H9 (cell line): ENCODE measurements around the gene DCAF15. TPM values are rescaled to one million over a fixed set of nuclear protein-coding genes. Genes with fewer than 3 reads are reported as not detected.

ENCODE experiments used
- DNase-seq: peaks from one replicate; pipeline ENCODE4 v3.0.0-alpha.2; 2017
- H2AFZ ChIP-seq: one replicate; pipeline ENCODE4 v1.6.1; 2013; ENCODE audit warnings: mild to moderate bottlenecking, low read length, control low read depth, moderate library complexity
- H2AK5ac ChIP-seq: 2 replicates; pipeline ENCODE4 v1.6.1; 2013; ENCODE audit warnings: low read length, control low read depth, mixed read lengths; ENCODE audit not compliant: insufficient read length
- H2BK120ac ChIP-seq: one replicate; pipeline ENCODE4 v1.6.1; 2013; ENCODE audit warnings: low read depth, mild to moderate bottlenecking, low read length, control low read depth, inconsistent platforms; ENCODE audit not compliant: poor library complexity, severe bottlenecking
- H2BK12ac ChIP-seq: 2 replicates; pipeline ENCODE4 v1.6.1; 2013; ENCODE audit warnings: low read length, control low read depth, mixed read lengths, low read depth; ENCODE audit not compliant: insufficient read length
- H2BK15ac ChIP-seq: 2 replicates; pipeline ENCODE4 v1.6.1; 2013; ENCODE audit warnings: low read depth, low read length, control low read depth
- H2BK20ac ChIP-seq: one replicate; pipeline ENCODE4 v1.6.1; 2013; ENCODE audit warnings: low read depth, mild to moderate bottlenecking, low read length, control low read depth, inconsistent platforms; ENCODE audit not compliant: poor library complexity, severe bottlenecking
- H2BK5ac ChIP-seq: 2 replicates; pipeline ENCODE4 v1.6.1; 2013; ENCODE audit warnings: low read length, control low read depth, mixed read lengths; ENCODE audit not compliant: insufficient read length
- H3K14ac ChIP-seq: 2 replicates; pipeline ENCODE4 v1.6.1; 2013; ENCODE audit warnings: low read length, control low read depth; ENCODE audit not compliant: insufficient read depth
- H3K18ac ChIP-seq: 2 replicates; pipeline ENCODE4 v1.6.1; 2013; ENCODE audit warnings: low read depth, mild to moderate bottlenecking, mixed read lengths, low read length, control low read depth; ENCODE audit not compliant: insufficient read length
- H3K23ac ChIP-seq: 2 replicates; pipeline ENCODE4 v1.6.1; 2013; ENCODE audit warnings: low read length, control low read depth, mixed read lengths, low read depth; ENCODE audit not compliant: insufficient read length
- H3K23me2 ChIP-seq: 2 replicates; pipeline ENCODE4 v1.6.1; 2013; ENCODE audit warnings: low read depth, mild to moderate bottlenecking, mixed read lengths, low read length, control low read depth; ENCODE audit not compliant: insufficient read length, poor library complexity, severe bottlenecking
- H3K27ac ChIP-seq: 2 replicates; pipeline ENCODE4 v1.5.1; 2013; ENCODE audit warnings: low read length, control low read depth, mixed read lengths, low read depth; ENCODE audit not compliant: insufficient read length
- H3K27me3 ChIP-seq: 2 replicates; pipeline ENCODE4 v1.6.1; 2013; ENCODE audit warnings: low read length, control low read depth, inconsistent platforms; ENCODE audit not compliant: insufficient read depth
- H3K4ac ChIP-seq: 2 replicates; pipeline ENCODE4 v1.6.1; 2013; ENCODE audit warnings: low read depth, mild to moderate bottlenecking, control low read depth, inconsistent platforms, low read length, moderate library complexity
- H3K4me1 ChIP-seq: 2 replicates; pipeline ENCODE4 v1.6.1; 2013; ENCODE audit warnings: low read length, control low read depth, inconsistent platforms; ENCODE audit not compliant: insufficient read depth
- H3K4me2 ChIP-seq: 2 replicates; pipeline ENCODE4 v1.6.1; 2013; ENCODE audit warnings: low read length, control low read depth, mixed read lengths; ENCODE audit not compliant: insufficient read length, insufficient read depth
- H3K56ac ChIP-seq: 2 replicates; pipeline ENCODE4 v1.6.1; 2013; ENCODE audit warnings: low read depth, mild to moderate bottlenecking, mixed read lengths, low read length, control low read depth; ENCODE audit not compliant: insufficient read length
- H3K79me1 ChIP-seq: 2 replicates; pipeline ENCODE4 v1.6.1; 2013; ENCODE audit warnings: low read depth, mild to moderate bottlenecking, moderate library complexity, low read length, control low read depth, inconsistent platforms; ENCODE audit not compliant: insufficient read depth, poor library complexity, severe bottlenecking
- H3K79me2 ChIP-seq: 2 replicates; pipeline ENCODE4 v1.6.1; 2013; ENCODE audit warnings: low read length, control low read depth, inconsistent platforms; ENCODE audit not compliant: insufficient read depth
- H3K9ac ChIP-seq: 2 replicates; pipeline ENCODE4 v1.6.1; 2013; ENCODE audit warnings: low read length, control low read depth, mixed read lengths; ENCODE audit not compliant: insufficient read length; ENCODE audit errors: extremely low read depth
- H3K9me3 ChIP-seq: one replicate; pipeline ENCODE4 v1.6.1; 2013; ENCODE audit warnings: low read depth, low read length, inconsistent platforms; ENCODE audit not compliant: control insufficient read depth
- H3T11ph ChIP-seq: one replicate; pipeline ENCODE4 v1.6.1; 2013; ENCODE audit warnings: mild to moderate bottlenecking, low read length, control low read depth, inconsistent platforms
- H4K20me1 ChIP-seq: one replicate; pipeline ENCODE4 v1.6.1; 2013; ENCODE audit not compliant: control insufficient read depth, insufficient read length, insufficient read depth
- H4K5ac ChIP-seq: 2 replicates; pipeline ENCODE4 v1.6.1; 2013; ENCODE audit warnings: low read depth, mild to moderate bottlenecking, mixed read lengths, low read length, control low read depth; ENCODE audit not compliant: insufficient read length
- H4K8ac ChIP-seq: replicated peaks from 2 replicates; pipeline ENCODE4 v1.6.1; 2013; ENCODE audit warnings: low read length, control low read depth, mixed read lengths, low read depth; ENCODE audit not compliant: insufficient read length
- H4K91ac ChIP-seq: 2 replicates; pipeline ENCODE4 v1.6.1; 2013; ENCODE audit warnings: low read depth, mild to moderate bottlenecking, moderate library complexity, mixed read lengths, low read length, control low read depth; ENCODE audit not compliant: insufficient read length
- H3K27ac Mint-ChIP-seq, 3 experiments: 2 replicates in 2 of 3; 3 replicates in 1 of 3; pipeline ENCODE4 v1.8.0; 2020 to 2021; ENCODE audit warnings: mixed read lengths in 3 of 3, mild to moderate bottlenecking in 1 of 3, moderate library complexity in 1 of 3
- H3K27me3 Mint-ChIP-seq: 2 replicates; pipeline ENCODE4 v1.8.0; 2021; ENCODE audit warnings: low read depth, mild to moderate bottlenecking, moderate library complexity, mixed read lengths
- H3K36me3 Mint-ChIP-seq, 3 experiments: 2 replicates in 2 of 3; 3 replicates in 1 of 3; pipeline ENCODE4 v1.8.0; 2020 to 2021; ENCODE audit warnings: low read depth in 3 of 3, mixed read lengths in 3 of 3; ENCODE audit not compliant: insufficient read depth in 1 of 3
- H3K4me1 Mint-ChIP-seq, 2 experiments: 2 replicates each; pipeline ENCODE4 v1.8.0; 2020; ENCODE audit warnings: mixed read lengths in 2 of 2
- H3K4me3 Mint-ChIP-seq, 2 experiments: 2 replicates in 1 of 2; 3 replicates in 1 of 2; pipeline ENCODE4 v1.8.0; 2020 to 2021; ENCODE audit warnings: mild to moderate bottlenecking in 2 of 2, mixed read lengths in 2 of 2, moderate library complexity in 1 of 2
- H3K9me3 Mint-ChIP-seq, 2 experiments: 2 replicates in 1 of 2; 3 replicates in 1 of 2; pipeline ENCODE4 v1.8.0; 2020; ENCODE audit warnings: mild to moderate bottlenecking in 2 of 2, mixed read lengths in 2 of 2, moderate library complexity in 1 of 2
- CTCF ChIP-seq: fragments of 200-600 bp; sonication (generic); conservative IDR thresholded peaks from 3 replicates; pipeline ENCODE4 v1.8.0; 2021; ENCODE audit warnings: antibody characterized with exemption, mild to moderate bottlenecking
- WGBS: extraction: QIAGEN DNeasy Blood & Tissue Kit; methylation state at CpG from one replicate; pipeline ENCODE4 v1.1.7; 2013; ENCODE audit warnings: missing lambda C conversion rate, low lambda C conversion rate, mixed read lengths; ENCODE audit not compliant: insufficient read length; ENCODE audit errors: extremely low coverage; 5-methylcytosine and 5-hydroxymethylcytosine counted together
- total RNA-seq: library from RNA; stranded (reverse); gene quantifications from 2 replicates; pipeline ENCODE4 v1.2.1, GENCODE V29; 2021

Gene DCAF15
- total RNA-seq, 1 experiment from 2014 or later: 82.5 TPM

GRCh38 chr19:13918726-13919411 lies 33.4 kb upstream of the DCAF15 start:
- Histone ChIP-seq H3K79me1 (no peaks in the 10 kb centered on the region), H4K20me1 (no peaks in the 10 kb centered on the region), H3K56ac (no peak overlapping the region)

More at GRCh38 chr19:13918726-13919411, 33.4 kb upstream of the DCAF15 start:
- no peak overlapping the region for H3K27ac ChIP-seq
- no peak overlapping the region for H2BK120ac ChIP-seq
- no peak overlapping the region for H2AFZ ChIP-seq
- no peaks in the 10 kb centered on the region for H3K23me2 ChIP-seq
- no peak overlapping the region for H3K4me2 ChIP-seq
- H4K5ac ChIP-seq: no peak overlapping the region
- peaks cover 6% of the 10 kb centered on the region for H3K9me3 ChIP-seq
- no peak overlapping the region for H3K23ac ChIP-seq
- no peak overlapping the region for H3K18ac ChIP-seq
- peaks cover 8 to 12% of the 10 kb centered on the region in 2 experiments; a peak in 4 of 5 replicates for H3K9me3 Mint-ChIP-seq
- no peak overlapping the region for H4K8ac ChIP-seq
- H3K27me3 ChIP-seq: no peaks in the 10 kb centered on the region
- H3K4me1 Mint-ChIP-seq: no peaks in the 10 kb centered on the region
- TF ChIP-seq CTCF: no peak
- no peak overlapping the region for H3T11ph ChIP-seq
- peaks cover 37 to 83% (median 62%) of the 10 kb centered on the region in 3 experiments for H3K36me3 Mint-ChIP-seq
- no peak overlapping the region for H3K27ac Mint-ChIP-seq
- H3K4me3 Mint-ChIP-seq: no peak overlapping the region
- WGBS: no CpG with 5 or more reads among the region's 34 CpGs
- H3K79me2 ChIP-seq: no peaks in the 10 kb centered on the region
- no peak overlapping the region for H2BK20ac ChIP-seq
- H2BK5ac ChIP-seq: no peak overlapping the region
- H2AK5ac ChIP-seq: no peak overlapping the region
- H3K4ac ChIP-seq: no peak overlapping the region
- H3K4me1 ChIP-seq: no peaks in the 10 kb centered on the region
- H2BK15ac ChIP-seq: no peak overlapping the region
- DNase-seq: peak; percentile 56
- H3K27me3 Mint-ChIP-seq: no peaks in the 10 kb centered on the region
- H3K14ac ChIP-seq: no peak overlapping the region
- H2BK12ac ChIP-seq: no peak overlapping the region
- no peak overlapping the region for H4K91ac ChIP-seq
- H3K9ac ChIP-seq: no peak overlapping the region
